A673 (cell line): ENCODE results near the gene SLC45A3. TPM values are rescaled to one million over a fixed set of nuclear protein-coding genes. Genes with fewer than 3 reads are reported as not detected.

Experiments used
- BruUV-seq: library from RNA; stranded (reverse); fragments of 400-500 nt; replicated peaks from 2 replicates; lab custom pipeline; 2021; lab: Mats Ljungman, UMichigan
- CTCF ChIA-PET: fragments of 300-600 bp; sonication (Branson Sonifier 250); formaldehyde crosslinking; loops from one replicate; lab custom pipeline; 2022; ENCODE audit warnings: antibody characterized with exemption; lab: Charles Lee
- POLR2A ChIA-PET: fragments of 300-600 bp; sonication (Branson Sonifier 250); formaldehyde crosslinking; loops from one replicate; lab custom pipeline; 2022; ENCODE audit warnings: antibody characterized with exemption; ENCODE audit not compliant: low non-redundant PET; lab: Charles Lee
- DNase-seq: peaks from one replicate; pipeline ENCODE4 v3.0.0-alpha.2; 2015; ENCODE audit warnings: low spot score
- H3K27ac ChIP-seq: fragments of 200-600 bp; sonication (generic); 2 replicates; pipeline ENCODE4 v1.5.1; 2016; ENCODE audit warnings: mixed run types, low read depth, mild to moderate bottlenecking, mixed read lengths, antibody characterized with exemption, low read length; ENCODE audit not compliant: poor library complexity, severe bottlenecking
- H3K27me3 ChIP-seq: fragments of 200-600 bp; sonication (generic); replicated peaks from 2 replicates; pipeline ENCODE4 v1.6.1; 2017; ENCODE audit warnings: mixed run types, low read depth, mild to moderate bottlenecking, mixed read lengths, antibody characterized with exemption, low read length; ENCODE audit not compliant: insufficient read depth, poor library complexity
- H3K36me3 ChIP-seq: fragments of 200-600 bp; sonication (generic); 2 replicates; pipeline ENCODE4 v1.6.1; 2016; ENCODE audit warnings: mixed run types, mild to moderate bottlenecking, mixed read lengths, antibody characterized with exemption, low read length; ENCODE audit not compliant: insufficient read depth, poor library complexity, severe bottlenecking
- H3K4me1 ChIP-seq: fragments of 200-600 bp; sonication (generic); 2 replicates; pipeline ENCODE4 v1.6.1; 2017; ENCODE audit warnings: mixed run types, mild to moderate bottlenecking, mixed read lengths, antibody characterized with exemption, low read length; ENCODE audit not compliant: insufficient read depth, poor library complexity, severe bottlenecking
- H3K4me3 ChIP-seq: fragments of 200-600 bp; sonication (generic); 2 replicates; pipeline ENCODE4 v1.5.1; 2016; ENCODE audit warnings: low read depth, mixed run types, mild to moderate bottlenecking, mixed read lengths, low read length; ENCODE audit not compliant: poor library complexity, severe bottlenecking
- H3K9me3 ChIP-seq: fragments of 200-600 bp; sonication (generic); 2 replicates; pipeline ENCODE4 v1.6.1; 2016; ENCODE audit warnings: mixed run types, low read depth, mild to moderate bottlenecking, mixed read lengths, antibody characterized with exemption, low read length; ENCODE audit not compliant: poor library complexity, severe bottlenecking
- CTCF ChIP-seq: fragments of 300-800, 200-600 bp; sonication (generic); conservative IDR thresholded peaks from 2 replicates; pipeline ENCODE4 v1.5.1; 2017; ENCODE audit warnings: low read depth, mild to moderate bottlenecking, antibody characterized with exemption, low read length, moderate library complexity, mixed read lengths
- EZH2 ChIP-seq: fragments of 200-600 bp; sonication (generic); IDR thresholded peaks from 2 replicates; pipeline ENCODE4 v1.6.1; 2017; ENCODE audit warnings: borderline replicate concordance, low read depth, mild to moderate bottlenecking, mixed read lengths, antibody characterized with exemption, low read length; ENCODE audit not compliant: poor library complexity, severe bottlenecking
- intact Hi-C: fragments of 100-400 bp; cut with micrococcal nuclease; formaldehyde crosslinking; loops from one replicate; pipeline ENCODE4 v1.10.0; 2022; ENCODE audit not compliant: unreplicated experiment
- total RNA-seq: library from RNA; stranded (reverse); gene quantifications from 2 replicates; pipeline ENCODE4 v1.2.3, GENCODE V29; 2021

Gene SLC45A3
- total RNA-seq, 1 experiment from 2014 or later = 8.5 TPM

GRCh38 chr1:205660361-205660760 lies 19.9 kb downstream of the SLC45A3 start:
- Histone ChIP-seq H3K9me3 (no peaks in the 10 kb centered on the region), H3K27me3 (no peaks in the 10 kb centered on the region), H3K27ac (no peak overlapping the region), H3K4me1 (no peaks in the 10 kb centered on the region), H3K4me3 (no peak overlapping the region), H3K36me3 (no peaks in the 10 kb centered on the region)
- TF ChIP-seq EZH2 = no peak
- BruUV-seq = no TSS peak
- ChIA-PET POLR2A (no interaction called here), CTCF (interaction anchor here (1.0 to 1.6 kb wide), 2 partner anchors 40 to 317 kb away, joined by 4 to 5 read pairs; no protein-coding TSS in a partner anchor)
- no peak for DNase-seq
- intact Hi-C loops = no loop called here

- POLR2A ChIA-PET = no interaction called here
- CTCF ChIA-PET = interaction anchor here (0.5 to 4.2 kb wide), 19 partner anchors 11 to 464 kb away, joined by 3 to 64 read pairs (median 6); partner anchors contain the start of gene ELK4
- no TSS peak for BruUV-seq
- no peaks in the 10 kb centered on the region for H3K36me3 ChIP-seq
- H3K4me1 ChIP-seq = no peaks in the 10 kb centered on the region
- no peak overlapping the region for H3K27ac ChIP-seq
- TF ChIP-seq CTCF = peak; percentile 96
- no peak for TF ChIP-seq EZH2
- H3K4me3 ChIP-seq = no peak overlapping the region
- no peaks in the 10 kb centered on the region for H3K9me3 ChIP-seq
- intact Hi-C loops = loop anchor here (1.0 kb wide), 2 partner anchors 52 to 318 kb away; no protein-coding TSS in a partner anchor
- peak; percentile 88 for DNase-seq
- H3K27me3 ChIP-seq = no peaks in the 10 kb centered on the region
Observed at GRCh38 chr1:205658943-205659581, 21.2 kb downstream of the SLC45A3 start.

GRCh38 chr1:205656236-205656635 lies 24.1 kb downstream of the SLC45A3 start:
- intact Hi-C loops = no loop called here
- no peak overlapping the region for H3K4me3 ChIP-seq
- ChIA-PET CTCF (interaction anchor here (0.5 to 4.2 kb wide), 3 partner anchors 64 to 73 kb away, joined by 3 to 64 read pairs (median 4); no protein-coding TSS in a partner anchor), POLR2A (interaction anchor here (0.6 kb wide), 1 partner anchor 65 kb away, joined by 3 read pairs; no protein-coding TSS in a partner anchor)
- H3K36me3 ChIP-seq = no peaks in the 10 kb centered on the region
- DNase-seq = no peak
- no peaks in the 10 kb centered on the region for H3K9me3 ChIP-seq
- no TSS peak for BruUV-seq
- H3K4me1 ChIP-seq = no peaks in the 10 kb centered on the region
- no peaks in the 10 kb centered on the region for H3K27me3 ChIP-seq
- no peak for TF ChIP-seq CTCF
- no peak for TF ChIP-seq EZH2
- no peak overlapping the region for H3K27ac ChIP-seq
